Kidney (tissue), 14 donors: ENCODE results near the gene MAPT. TPM values are rescaled to one million over a fixed set of nuclear protein-coding genes. Genes with fewer than 3 reads are reported as not detected.

Experiments
- DNase-seq, 5 donors: peaks; one replicate each; pipeline ENCODE4 v3.0.0-alpha.2; 2013 to 2020
- FAIRE-seq: peaks from 2 replicates; lab custom pipeline; 2012; peaks lifted over from hg19 to GRCh38; lab: Jason Lieb, UNC
- H3K27ac ChIP-seq, 2 donors: one replicate each; pipeline ENCODE4 v1.7.0; 2013; ENCODE audit warnings: low read depth in 2 of 2, low read length in 2 of 2, inconsistent platforms in 1 of 2
- H3K27me3 ChIP-seq: one replicate; pipeline ENCODE4 v1.7.1; 2013; ENCODE audit warnings: low read length, inconsistent platforms; ENCODE audit not compliant: control insufficient read depth, insufficient read depth
- H3K36me3 ChIP-seq, 3 donors: one replicate each; pipeline versions ENCODE4 v1.7.0 to v1.7.1; 2013; ENCODE audit warnings: low read length in 3 of 3, control low read depth in 1 of 3, inconsistent platforms in 1 of 3; ENCODE audit not compliant: insufficient read depth in 3 of 3, control insufficient read depth in 2 of 3
- H3K4me1 ChIP-seq, 3 donors: one replicate each; pipeline versions ENCODE4 v1.7.0 to v1.7.1; 2013; ENCODE audit warnings: low read length in 3 of 3, inconsistent platforms in 1 of 3, low read depth in 1 of 3; ENCODE audit not compliant: control insufficient read depth in 2 of 3, insufficient read depth in 2 of 3
- H3K4me3 ChIP-seq, 3 donors: one replicate each; pipeline versions ENCODE4 v1.7.0 to v1.8.1; 2013; ENCODE audit warnings: low read length in 3 of 3, control low read depth in 1 of 3, inconsistent platforms in 1 of 3
- H3K9ac ChIP-seq, 3 donors: one replicate each; pipeline versions ENCODE4 v1.7.0 to v1.7.1; 2013; ENCODE audit warnings: low read length in 3 of 3, control low read depth in 1 of 3, inconsistent platforms in 1 of 3
- H3K9me3 ChIP-seq, 3 donors: one replicate each; pipeline versions ENCODE4 v1.7.0 to v1.7.1; 2013; ENCODE audit warnings: low read length in 3 of 3, control low read depth in 1 of 3, inconsistent platforms in 1 of 3; ENCODE audit not compliant: control insufficient read depth in 2 of 3, insufficient read depth in 1 of 3
- intact Hi-C: fragments of 100-400 bp; cut with DNase I; formaldehyde crosslinking; loops from one replicate; pipeline ENCODE4 v1.11.1; 2022
- polyA plus RNA-seq: library from polyadenylated mRNA; stranded (reverse); fragments of 350-450 nt; fragmentation: Illumina TruSeq; extraction: RNeasy Lipid Tissue Mini Kit (QIAGEN cat#74804); gene quantifications from one replicate; pipeline ENCODE4 v1.2.3, GENCODE V29; 2014; ENCODE audit warnings: low read depth, low replicate concordance; ENCODE audit not compliant: insufficient read depth
- total RNA-seq: library from RNA; stranded (reverse); fragmentation: NEBNext Ultra II Directional; extraction: Animal tissue kit (Norgen Biotek cat#: 25700); gene quantifications from one replicate; pipeline ENCODE4 v1.2.1, GENCODE V29; 2021
- TF ChIP-seq, protein P1 (sequence below): IDR thresholded peaks from 3 replicates; pipeline ENCODE4 v1.5.1; 2012; ENCODE audit warnings: mild to moderate bottlenecking, moderate library complexity, borderline replicate concordance; ENCODE audit not compliant: insufficient read depth; ENCODE audit errors: extremely low read depth
- donor health status: control.
- donor health status: control.
- donor health status: control.
- donor health status: control.
- donor health status: control.
- donor health status: DM: yes; HTN: yes; CAD: no.
- donor health status: Normal renal cell carcinoma (clear cell type).

The MAPT gene
- total and polyA plus RNA-seq, 2 donors from 2014 or later, result 2.9 to 15.4 TPM

DNA sequence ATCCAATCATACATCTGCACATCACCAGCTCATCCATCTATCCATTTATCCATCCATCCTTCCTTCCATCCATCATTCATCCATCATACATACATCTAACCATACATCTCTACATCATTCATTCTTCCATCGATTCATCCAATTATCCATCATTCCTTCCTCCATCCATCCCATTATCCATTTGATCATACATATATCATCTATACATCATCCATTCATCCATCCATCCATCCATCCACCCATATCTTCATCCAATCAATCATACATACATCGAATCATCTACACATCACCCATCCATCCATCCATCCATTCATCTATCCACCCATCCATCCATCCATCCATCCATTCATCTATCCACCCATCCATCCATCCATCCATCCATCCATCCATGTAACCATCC, 75.4 kb downstream of the MAPT start:
- Histone ChIP-seq H3K4me3 (no peak overlapping the region), H3K27me3 (no peaks in the 10 kb centered on the region), H3K27ac (no peak overlapping the region), H3K9me3 (no peaks in the 10 kb centered on the region), H3K9ac (no peak overlapping the region), H3K4me1 (no peaks in the 10 kb centered on the region), H3K36me3 (peaks cover 0 to 3% (median 0%) of the 10 kb centered on the region in 3 donors)
- intact Hi-C loops, result no loop called here
- no peak for DNase-seq
- FAIRE-seq, result no peak
- TF ChIP-seq, protein P1, sequence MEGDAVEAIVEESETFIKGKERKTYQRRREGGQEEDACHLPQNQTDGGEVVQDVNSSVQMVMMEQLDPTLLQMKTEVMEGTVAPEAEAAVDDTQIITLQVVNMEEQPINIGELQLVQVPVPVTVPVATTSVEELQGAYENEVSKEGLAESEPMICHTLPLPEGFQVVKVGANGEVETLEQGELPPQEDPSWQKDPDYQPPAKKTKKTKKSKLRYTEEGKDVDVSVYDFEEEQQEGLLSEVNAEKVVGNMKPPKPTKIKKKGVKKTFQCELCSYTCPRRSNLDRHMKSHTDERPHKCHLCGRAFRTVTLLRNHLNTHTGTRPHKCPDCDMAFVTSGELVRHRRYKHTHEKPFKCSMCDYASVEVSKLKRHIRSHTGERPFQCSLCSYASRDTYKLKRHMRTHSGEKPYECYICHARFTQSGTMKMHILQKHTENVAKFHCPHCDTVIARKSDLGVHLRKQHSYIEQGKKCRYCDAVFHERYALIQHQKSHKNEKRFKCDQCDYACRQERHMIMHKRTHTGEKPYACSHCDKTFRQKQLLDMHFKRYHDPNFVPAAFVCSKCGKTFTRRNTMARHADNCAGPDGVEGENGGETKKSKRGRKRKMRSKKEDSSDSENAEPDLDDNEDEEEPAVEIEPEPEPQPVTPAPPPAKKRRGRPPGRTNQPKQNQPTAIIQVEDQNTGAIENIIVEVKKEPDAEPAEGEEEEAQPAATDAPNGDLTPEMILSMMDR, result no peak

DNA sequence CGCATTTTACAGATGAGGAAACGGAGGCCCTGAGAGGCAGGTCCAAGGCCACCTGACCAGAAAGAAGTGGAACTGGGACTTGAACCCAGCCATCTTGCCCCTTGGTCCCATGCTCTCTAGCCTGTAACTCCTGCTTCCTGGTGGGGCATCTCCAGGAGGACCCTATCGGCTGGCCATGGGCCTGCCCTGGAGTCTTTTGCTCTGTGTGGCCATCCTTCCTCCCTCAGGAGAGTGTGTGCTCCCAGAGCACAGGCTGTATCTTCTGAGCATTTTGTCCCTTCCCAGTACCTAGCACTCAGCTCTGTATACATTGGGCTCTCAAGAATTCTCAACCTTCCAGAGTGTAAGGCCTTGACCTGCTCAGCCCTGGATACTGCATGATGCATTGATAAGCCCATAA, 76.3 kb downstream of the MAPT start:
- Histone ChIP-seq H3K4me1 (no peaks in the 10 kb centered on the region), H3K4me3 (no peak overlapping the region), H3K36me3 (peaks cover 0 to 3% (median 0%) of the 10 kb centered on the region in 3 donors), H3K27ac (no peak overlapping the region), H3K9me3 (no peaks in the 10 kb centered on the region), H3K9ac (no peak overlapping the region), H3K27me3 (no peaks in the 10 kb centered on the region)
- intact Hi-C loops, result no loop called here
- FAIRE-seq, result no peak
- TF ChIP-seq, protein P1, result no peak
- DNase-seq, result no peak

DNA sequence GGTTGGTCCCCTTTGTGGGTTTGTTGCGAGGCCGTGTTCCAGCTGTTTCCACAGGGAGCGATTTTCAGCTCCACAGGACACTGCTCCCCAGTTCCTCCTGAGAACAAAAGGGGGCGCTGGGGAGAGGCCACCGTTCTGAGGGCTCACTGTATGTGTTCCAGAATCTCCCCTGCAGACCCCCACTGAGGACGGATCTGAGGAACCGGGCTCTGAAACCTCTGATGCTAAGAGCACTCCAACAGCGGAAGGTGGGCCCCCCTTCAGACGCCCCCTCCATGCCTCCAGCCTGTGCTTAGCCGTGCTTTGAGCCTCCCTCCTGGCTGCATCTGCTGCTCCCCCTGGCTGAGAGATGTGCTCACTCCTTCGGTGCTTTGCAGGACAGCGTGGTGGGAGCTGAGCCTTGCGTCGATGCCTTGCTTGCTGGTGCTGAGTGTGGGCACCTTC, 77.4 kb downstream of the MAPT start:
- no peaks in the 10 kb centered on the region for H3K4me1 ChIP-seq
- intact Hi-C loops, result no loop called here
- H3K27me3 ChIP-seq, result no peaks in the 10 kb centered on the region
- peaks cover 0 to 3% (median 0%) of the 10 kb centered on the region in 3 donors for H3K36me3 ChIP-seq
- no peak overlapping the region for H3K9ac ChIP-seq
- FAIRE-seq, result no peak
- H3K9me3 ChIP-seq, result no peaks in the 10 kb centered on the region
- peak in 1 of 5 donors; percentile 19 for DNase-seq
- no peak overlapping the region for H3K27ac ChIP-seq
- no peak overlapping the region for H3K4me3 ChIP-seq
- TF ChIP-seq, protein P1, result no peak

DNA sequence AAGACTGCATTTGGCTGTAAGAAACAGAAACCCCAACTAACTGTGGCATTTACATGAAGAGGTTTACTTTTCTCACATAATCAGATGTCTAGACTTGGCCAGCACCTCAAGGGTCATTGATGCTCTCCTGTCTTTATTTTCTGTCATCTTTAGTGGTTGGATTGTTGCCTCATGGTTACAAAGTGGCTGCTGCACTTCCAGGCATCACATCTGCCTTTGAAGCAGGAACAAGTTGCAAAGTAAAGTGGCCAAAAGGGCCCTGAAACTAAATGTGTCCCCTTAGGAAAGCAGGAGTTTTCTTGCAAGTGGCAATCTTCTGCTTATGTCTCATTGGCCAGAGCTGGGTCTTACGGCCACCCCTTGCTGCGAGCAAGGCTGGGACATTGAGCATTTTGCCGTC, 78.2 kb downstream of the MAPT start:
- Histone ChIP-seq H3K4me1 (no peaks in the 10 kb centered on the region), H3K27me3 (no peaks in the 10 kb centered on the region), H3K9me3 (no peaks in the 10 kb centered on the region), H3K27ac (no peak overlapping the region), H3K9ac (no peak overlapping the region), H3K36me3 (peaks cover 0 to 3% (median 0%) of the 10 kb centered on the region in 3 donors), H3K4me3 (no peak overlapping the region)
- DNase-seq (peak in 1 of 5 donors; percentile 7), FAIRE-seq (no peak)
- TF ChIP-seq, protein P1, result no peak
- intact Hi-C loops, result no loop called here
